GM15510 (cell line): ENCODE measurements around the gene SLCO2A1.

Source experiments
- POLR2A ChIP-seq: IDR thresholded peaks from 3 replicates; pipeline ENCODE4 v1.6.1; 2011; ENCODE audit warnings: borderline replicate concordance; ENCODE audit not compliant: insufficient read length; ENCODE audit errors: extremely low read depth

The SLCO2A1 gene

GRCh38 chr3:134054231-134054630 lies 24.5 kb upstream of the SLCO2A1 start:
- TF ChIP-seq POLR2A: no peak

- no peak for TF ChIP-seq POLR2A
Measured at GRCh38 chr3:134052370-134052769, 22.6 kb upstream of the SLCO2A1 start.

GRCh38 chr3:134049676-134050075 lies 20.0 kb upstream of the SLCO2A1 start:
- TF ChIP-seq POLR2A: no peak

- TF ChIP-seq POLR2A: no peak
Measured at GRCh38 chr3:134048278-134048996, 18.7 kb upstream of the SLCO2A1 start.

- TF ChIP-seq POLR2A: no peak
Measured at GRCh38 chr3:134044459-134044858, 14.7 kb upstream of the SLCO2A1 start.

DNA sequence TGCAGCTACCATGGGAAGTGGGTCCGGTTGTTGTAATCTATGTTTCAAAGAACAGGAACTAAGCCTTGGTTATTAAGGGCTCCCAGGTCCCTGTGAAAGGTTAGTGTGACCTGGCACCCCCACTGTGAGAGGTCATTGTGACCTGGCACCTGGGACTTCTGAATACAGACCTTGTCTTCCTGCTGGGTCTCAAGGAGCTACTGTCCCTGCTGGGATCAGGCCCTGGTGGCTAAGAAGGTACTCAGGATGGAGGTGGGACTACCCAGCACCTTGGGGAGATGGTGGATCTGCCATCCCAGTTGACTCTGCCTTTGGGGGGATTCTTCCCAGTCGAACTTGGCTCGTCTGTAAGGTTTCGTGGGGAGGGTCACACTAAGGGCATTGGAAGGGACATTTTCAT lies 10.3 kb upstream of the SLCO2A1 start:
- no peak for TF ChIP-seq POLR2A

GRCh38 chr3:134039161-134039862 lies 9.6 kb upstream of the SLCO2A1 start:
- no peak for TF ChIP-seq POLR2A

DNA sequence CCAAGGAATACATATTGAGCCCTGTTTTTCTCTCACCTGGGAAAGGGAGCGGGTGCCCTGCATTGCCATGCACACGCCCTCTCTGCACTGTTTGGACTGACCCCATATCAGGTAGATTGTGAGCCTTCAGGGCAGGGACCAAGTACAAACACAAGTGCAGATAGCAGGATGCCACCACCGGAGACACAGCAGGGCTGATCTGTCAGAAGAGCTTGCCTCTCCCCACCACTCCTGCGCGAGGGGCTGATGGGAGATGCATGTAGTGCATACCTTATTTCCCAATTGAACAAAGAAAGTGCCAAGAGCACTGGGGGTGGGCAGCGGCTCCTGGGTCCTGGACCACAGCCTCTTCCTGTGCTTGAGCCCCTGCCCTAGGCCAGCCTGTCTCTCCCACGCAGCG lies 9.0 kb upstream of the SLCO2A1 start:
- no peak for TF ChIP-seq POLR2A

DNA sequence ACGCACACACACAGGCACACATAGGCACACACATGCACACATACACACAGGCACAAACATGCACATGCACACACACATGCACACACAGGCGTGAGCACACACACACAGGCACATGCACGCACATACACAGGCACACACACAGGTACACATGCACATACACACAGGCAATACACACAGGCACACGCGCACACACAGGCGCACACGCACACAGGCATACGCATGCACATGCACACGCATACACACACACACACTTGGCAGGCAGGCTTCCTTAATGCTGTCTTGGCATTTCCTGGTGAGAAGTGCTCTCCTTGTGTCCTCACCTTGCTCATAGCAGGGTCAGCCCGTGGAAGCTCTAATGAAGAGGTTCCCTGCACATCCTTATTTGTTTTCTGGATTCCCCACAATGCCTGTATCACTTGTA lies 8.4 kb upstream of the SLCO2A1 start:
- no peak for TF ChIP-seq POLR2A

- no peak for TF ChIP-seq POLR2A
Measured at GRCh38 chr3:134037168-134037567, 7.4 kb upstream of the SLCO2A1 start.

DNA sequence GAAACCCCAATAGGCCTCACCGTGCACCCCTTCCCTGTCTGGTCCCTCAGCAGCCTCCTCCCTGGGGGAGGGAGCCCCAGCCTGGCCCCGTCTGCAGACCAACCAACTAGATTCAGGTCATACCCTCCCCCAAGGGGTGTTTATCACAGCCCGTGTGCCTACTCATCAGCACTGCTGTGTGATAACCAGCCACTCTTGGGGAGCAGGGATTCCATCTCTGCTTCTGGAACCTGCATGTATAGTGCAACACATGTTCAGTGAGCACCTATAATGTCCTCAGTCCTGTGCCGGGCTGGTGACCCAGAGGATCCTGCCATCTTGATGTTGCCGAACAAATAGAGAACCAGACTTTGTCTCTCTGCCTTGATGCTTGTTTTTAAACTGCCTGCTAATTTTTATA lies 6.6 kb upstream of the SLCO2A1 start:
- TF ChIP-seq POLR2A: no peak

DNA sequence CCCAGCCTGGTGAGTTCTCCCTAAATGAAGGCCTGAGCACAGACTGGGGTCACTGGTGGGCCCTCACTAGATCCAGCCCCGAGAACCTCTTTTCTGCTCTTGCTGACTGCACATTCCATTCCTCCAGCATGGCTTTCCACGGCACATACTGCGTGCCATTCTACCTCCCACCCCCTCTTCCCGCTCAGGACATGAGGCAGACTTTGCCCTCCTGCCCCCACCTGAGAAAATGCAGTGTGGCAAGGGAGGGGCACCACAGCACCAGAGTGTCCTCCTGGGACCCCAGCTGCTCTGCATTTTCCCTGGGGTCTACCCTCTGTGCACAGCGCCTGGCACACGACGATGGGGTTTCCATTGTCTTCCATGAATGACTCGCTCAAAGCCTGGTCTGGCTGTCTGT lies 6.1 kb upstream of the SLCO2A1 start:
- TF ChIP-seq POLR2A: no peak

DNA sequence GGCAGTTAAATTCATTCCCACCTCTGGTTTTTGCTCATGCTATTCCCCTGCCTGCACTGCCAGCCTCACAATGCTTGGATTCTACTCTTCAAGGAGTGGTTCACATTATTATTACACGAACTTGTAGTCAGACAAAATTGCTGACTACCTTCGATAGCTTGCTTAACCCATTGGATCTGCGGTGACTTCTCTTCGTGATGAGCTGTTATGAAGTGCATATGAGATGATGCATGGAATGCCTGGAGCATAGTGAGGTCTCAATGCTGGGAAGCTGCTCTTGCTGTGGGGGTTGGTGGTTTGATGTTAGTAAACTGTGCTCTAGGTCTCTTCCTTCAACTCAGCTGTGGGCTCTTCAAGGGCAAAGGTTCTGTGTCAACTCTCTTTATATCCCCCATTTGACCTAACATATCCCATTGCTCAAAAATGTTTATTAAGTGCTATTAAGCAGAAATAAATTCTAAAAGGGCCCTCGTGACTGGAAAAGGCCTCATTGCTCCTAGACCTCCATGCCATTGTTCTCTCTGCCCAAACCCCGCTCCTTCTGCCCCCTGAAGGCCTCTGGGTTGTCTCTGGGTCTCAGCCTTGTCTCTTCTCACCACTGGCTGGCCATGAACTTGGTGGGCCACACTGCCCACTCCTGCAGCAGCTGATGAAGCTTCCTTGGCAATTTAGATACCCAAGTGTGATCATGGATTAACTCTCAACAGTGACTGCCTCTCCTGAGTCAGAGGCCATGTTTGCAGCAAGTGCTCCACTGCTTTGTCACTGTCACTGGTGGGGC lies 4.5 kb upstream of the SLCO2A1 start:
- TF ChIP-seq POLR2A: no peak

DNA sequence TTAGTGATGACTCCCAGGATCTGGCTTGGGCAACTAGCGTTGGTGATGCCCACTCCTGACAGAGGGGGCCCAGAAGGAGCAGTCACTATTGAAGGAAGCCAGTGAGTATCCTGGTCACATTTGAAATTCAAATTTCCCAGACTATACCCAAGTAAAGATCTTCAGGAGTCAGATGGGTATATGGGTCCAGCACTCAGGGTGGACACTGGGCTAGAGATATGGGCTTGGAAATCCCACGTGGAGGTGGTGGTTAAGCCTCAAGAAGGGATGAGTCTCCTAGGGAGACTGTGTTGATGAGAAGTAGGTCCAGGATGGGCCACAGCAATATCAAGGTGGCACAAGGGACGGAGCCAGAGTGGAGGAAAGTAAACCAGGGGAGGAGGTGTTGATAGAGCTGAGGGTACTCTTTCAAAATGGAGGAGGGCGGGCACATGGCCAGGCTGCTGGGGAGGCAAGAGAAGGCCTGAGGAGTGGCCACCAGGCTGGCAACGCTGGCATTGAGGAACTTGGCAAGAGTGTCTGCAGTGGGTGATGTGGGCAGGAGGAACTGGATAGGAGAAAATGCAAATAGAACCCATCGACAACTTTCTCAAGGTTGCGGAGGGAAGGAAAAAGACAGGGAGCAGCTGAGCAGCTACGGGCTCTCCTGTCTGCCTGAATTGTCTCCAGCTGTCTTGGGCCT lies 3.7 kb upstream of the SLCO2A1 start:
- TF ChIP-seq POLR2A: no peak
